Activated CD4-positive, CD25-positive, alpha-beta regulatory T cell treated with anti-CD3 and anti-CD28 coated beads, Interleukin-2, amount 50 U/mL, for 72 hours (primary cell): ENCODE results near the gene VSIG10L.

Experiments used
- DNase-seq: peaks from one replicate; pipeline ENCODE4 v3.0.0; 2021

VSIG10L gene

DNA sequence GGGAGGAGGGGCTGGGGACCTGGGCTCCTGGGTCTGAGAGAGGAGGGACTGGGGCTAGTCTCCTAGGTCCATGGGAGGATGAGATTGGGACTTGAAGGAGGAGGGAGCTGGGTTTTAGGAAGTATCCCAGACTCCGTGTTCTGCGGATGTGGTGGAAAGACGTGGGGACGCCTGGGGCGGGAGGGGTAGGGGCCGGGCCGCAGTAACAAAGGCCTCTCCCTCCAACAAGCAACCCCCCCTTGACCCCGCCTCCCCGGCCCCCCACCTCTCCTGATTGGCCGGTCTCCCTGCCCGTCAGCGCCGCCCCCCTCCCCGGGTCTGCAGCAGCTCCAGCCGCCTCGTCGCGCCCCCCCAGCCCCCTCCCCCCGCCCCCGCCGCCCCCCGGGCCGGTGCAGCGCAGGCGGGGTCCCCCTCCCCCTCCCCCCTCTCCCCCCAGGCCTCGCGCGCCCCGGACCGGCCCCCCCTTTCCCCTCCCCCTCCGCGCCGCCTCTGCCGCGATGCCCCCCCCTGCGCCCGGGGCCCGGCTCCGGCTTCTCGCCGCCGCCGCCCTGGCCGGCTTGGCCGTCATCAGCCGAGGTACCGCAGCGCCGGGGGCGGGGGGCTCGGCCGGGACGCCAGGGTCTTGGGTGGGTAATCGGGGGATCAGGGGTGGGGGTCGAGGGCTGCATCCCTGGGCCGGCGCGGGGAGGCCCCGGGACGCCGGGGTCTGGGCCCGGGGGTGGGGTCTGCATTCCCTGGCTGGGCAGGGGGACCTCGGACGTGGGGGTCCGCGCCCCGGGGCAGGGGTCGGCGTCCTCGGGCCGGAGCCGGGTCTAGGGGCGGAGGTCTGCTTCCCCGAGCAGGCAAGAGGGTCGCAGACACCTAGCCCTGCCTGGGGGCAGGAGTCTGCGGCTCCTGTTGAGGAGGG, 30.3 kb downstream of the VSIG10L start, which contains the start of gene IGLON5:
TSS of gene IGLON5 (plus strand) at position 294 of the 907 bp plus-strand sequence. CDS start at position 498, 204 bp downstream.
- no peak for DNase-seq

DNA sequence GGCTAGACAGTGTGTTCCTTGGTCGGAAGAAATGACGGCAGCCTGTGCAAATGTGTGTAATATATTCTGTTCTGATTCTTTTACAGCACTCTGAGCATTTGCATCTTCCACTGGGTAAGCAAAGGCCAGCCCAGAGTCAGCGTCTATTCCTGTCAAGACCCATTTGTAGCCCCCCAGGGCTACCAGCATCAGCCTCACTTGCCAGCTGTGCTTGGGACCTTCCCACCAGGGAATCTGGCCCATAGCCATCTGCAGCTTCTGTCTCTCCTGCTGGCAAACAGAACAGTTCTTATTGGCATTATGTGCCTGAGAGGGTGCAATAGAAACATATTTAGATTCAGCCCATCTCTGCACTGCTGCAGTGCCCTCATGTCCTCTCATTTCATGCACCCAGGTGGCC, 36.5 kb downstream of the VSIG10L start:
- no peak for DNase-seq

DNA sequence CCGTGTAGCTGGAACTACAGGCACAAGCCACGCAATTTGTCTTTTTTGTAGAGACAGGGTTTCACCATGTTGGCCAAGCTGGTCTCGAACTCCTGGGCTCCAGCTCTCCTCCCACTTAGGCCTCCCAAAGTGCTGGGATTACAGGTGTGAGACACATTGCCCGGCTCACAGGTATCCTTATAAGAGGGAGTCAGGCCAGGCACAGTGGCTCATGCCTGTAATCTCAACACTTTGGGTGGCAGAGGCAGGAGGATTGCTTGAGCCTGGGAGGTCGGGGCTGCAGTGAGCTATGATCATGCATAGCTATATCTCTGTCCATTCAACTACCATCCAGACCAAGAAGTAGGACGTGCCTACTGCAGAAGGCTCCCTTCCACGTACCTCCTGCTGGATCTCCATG, 40.7 kb downstream of the VSIG10L start:
- no peak for DNase-seq

GRCh38 chr19:51297406-51297805, 44.5 kb downstream of the VSIG10L start:
- no peak for DNase-seq

- no peak for DNase-seq
Observed at GRCh38 chr19:51296336-51297093, 45.4 kb downstream of the VSIG10L start.

- DNase-seq, result no peak
Observed at GRCh38 chr19:51295382-51296126, 46.4 kb downstream of the VSIG10L start.

DNA sequence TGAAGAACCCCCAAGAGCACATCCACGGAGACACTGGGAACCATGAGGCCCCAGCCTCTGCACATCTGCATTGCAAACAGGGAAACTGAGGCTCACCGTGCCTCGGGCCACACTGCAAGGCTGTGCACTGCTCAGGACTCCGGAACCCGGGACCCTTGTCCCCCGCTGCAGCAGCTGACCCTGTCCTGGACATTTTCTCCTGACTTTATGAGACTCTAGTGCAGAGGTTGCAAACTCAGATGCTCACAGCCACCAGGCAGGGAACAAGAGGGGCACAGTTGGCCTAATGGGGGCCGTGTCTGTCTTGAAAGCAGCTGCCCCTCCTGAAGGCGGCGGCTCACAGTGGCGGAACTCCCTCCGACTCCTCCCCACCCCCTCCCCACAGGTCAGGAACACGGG, 47.0 kb downstream of the VSIG10L start:
- DNase-seq, result no peak

GRCh38 chr19:51294211-51294976, 47.5 kb downstream of the VSIG10L start:
- DNase-seq, result no peak

DNA sequence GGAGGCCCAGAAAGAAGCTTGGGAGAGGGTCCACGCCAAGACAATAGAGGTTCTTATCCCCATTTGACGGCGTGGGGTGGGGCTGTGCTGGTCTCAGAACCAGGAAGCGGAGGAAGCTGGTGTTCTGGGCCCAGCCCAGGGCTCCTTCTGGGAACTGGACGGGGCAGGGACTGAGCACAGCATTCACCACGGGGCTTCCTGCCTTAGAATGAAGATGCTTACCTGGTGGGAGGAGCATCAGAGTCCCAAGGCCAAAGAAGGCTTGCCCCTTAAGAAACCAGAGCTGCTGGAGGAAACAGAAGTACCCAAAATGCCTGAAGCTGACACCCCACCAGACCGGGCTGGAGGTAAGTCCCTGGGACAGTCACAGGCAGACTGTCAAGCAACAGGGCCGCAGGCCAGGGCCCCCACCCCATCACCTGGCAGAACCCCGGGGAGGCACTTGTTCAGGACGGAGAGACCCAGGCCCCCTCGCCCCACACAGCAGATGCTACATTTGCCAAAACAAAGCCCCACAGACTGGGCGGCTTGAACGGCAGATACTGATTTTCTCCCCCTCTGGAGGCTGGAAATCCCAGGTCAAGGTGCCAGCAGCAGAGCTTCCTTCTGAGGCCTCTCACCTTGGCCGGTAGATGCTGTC, 48.2 kb downstream of the VSIG10L start:
- DNase-seq, result no peak

- DNase-seq, result no peak
Observed at GRCh38 chr19:51292971-51293370, 49.0 kb downstream of the VSIG10L start.

DNA sequence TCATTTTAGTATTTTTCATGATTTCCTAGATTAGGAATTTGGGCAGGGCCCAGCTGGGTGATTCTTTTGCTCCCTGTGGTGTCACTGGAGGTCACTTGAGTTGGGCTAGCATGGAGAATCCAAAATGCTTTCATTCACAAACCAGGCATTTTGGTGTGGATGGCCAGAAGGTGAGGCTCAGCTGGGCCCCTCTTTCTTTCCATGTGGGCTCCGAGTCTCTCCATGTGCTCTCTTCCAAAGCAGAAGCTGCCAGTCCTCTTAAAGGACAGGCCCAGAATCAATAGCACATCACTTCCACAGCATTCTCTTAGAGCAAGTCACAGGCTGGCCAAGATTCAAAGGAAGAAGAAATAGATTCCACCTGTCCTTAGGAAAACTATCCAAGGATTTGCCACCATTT, 52.3 kb downstream of the VSIG10L start:
- no peak for DNase-seq

DNA sequence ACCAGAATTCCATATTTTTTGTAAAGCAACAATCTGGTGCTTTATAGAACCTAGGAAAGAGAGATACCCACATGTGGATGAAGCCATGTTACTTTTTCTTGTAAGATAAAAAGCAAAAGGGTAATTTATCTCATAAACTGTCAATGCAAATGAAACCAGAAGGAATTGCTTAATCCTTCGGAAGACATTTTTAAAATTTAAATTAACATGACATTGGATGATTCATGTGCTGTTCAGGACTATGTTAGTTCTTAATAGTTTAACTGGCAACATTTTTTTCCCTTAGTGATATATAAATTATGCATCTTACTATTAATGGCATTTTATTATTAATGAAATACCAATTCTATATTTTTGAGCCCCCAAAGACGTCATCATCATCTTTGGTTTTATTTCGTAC, 56.3 kb downstream of the VSIG10L start:
- no peak for DNase-seq

DNA sequence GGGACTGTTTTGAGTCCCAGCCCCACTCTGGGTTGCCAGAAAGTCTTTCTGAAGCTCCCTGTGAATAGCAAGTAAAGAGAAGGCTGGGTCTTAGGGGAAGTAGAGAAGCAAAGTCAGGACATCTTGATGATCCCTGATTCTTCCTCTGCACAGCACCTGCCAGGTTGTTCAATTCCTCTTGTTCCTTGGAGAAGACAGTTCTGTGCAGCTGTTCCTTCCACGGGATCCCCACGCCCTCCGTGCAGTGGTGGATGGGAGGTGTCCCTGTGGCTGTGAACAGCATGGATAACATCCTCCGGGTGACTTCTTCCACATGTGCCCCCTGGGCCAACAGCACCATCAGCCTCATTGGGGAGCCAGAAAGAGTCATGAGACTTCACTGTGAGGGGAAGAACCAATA, 59.6 kb downstream of the VSIG10L start:
- no peak for DNase-seq
